Esophagus squamous epithelium (tissue), 4 donors: ENCODE data around the gene DEAF1.

Experiments used
- CTCF ChIP-seq, 6 experiments: fragments of 450-650 bp in 4 of 6; fragments of 200-600 bp in 2 of 6; sonication (generic) in 2 of 6; IDR thresholded peaks; one replicate each; pipeline ENCODE4 v1.5.1; 2016 to 2019; ENCODE audit warnings: antibody characterized with exemption in 6 of 6, mild to moderate bottlenecking in 4 of 6, moderate library complexity in 4 of 6
- POLR2A ChIP-seq, 4 donors: fragments of 450-650 bp; IDR thresholded peaks; one replicate each; pipeline ENCODE4 v1.6.1; 2017; ENCODE audit warnings: antibody characterized with exemption in 4 of 4, mild to moderate bottlenecking in 4 of 4, moderate library complexity in 3 of 4

GRCh38 chr11:694563-695287 is at the start of gene DEAF1:
- peak in 3 of 6 experiments; percentile 9 to 11 (median 9) for TF ChIP-seq CTCF (IDR thresholded peaks at IDR 0.05)
- TF ChIP-seq POLR2A (IDR thresholded peaks at IDR 0.05), result peak in 2 of 4 donors; percentile 37 to 39
